Astrocyte of the spinal cord (primary cell): ENCODE data around the gene ARAP3.
A peak's percentile ranks its signal among the peaks of the same experiment; 100 is the strongest.
"Not testable (repeated sequence)": the region's sequence is repeated elsewhere in the genome, so short reads cannot be mapped to it uniquely, and the experiment has no call there.

Experiments
- DNase-seq: peaks from one replicate; pipeline ENCODE4 v3.0.0; 2011; ENCODE audit warnings: low read depth, low spot score
- H3K4me3 ChIP-seq: 2 replicates; pipeline ENCODE4 v1.5.1; 2011; ENCODE audit warnings: low read depth, mild to moderate bottlenecking, low read length, moderate library complexity
- in situ Hi-C: cut with HindIII; loops from 2 replicates; pipeline ENCODE4 v1.10.0; 2017; ENCODE audit warnings: low sequenced_read_pairs
- TF ChIP-seq, protein P1 (sequence below): IDR thresholded peaks from 2 replicates; pipeline ENCODE4 v1.5.1; 2012; ENCODE audit warnings: low read depth, mild to moderate bottlenecking, low read length, inconsistent platforms

Gene ARAP3, protein sequence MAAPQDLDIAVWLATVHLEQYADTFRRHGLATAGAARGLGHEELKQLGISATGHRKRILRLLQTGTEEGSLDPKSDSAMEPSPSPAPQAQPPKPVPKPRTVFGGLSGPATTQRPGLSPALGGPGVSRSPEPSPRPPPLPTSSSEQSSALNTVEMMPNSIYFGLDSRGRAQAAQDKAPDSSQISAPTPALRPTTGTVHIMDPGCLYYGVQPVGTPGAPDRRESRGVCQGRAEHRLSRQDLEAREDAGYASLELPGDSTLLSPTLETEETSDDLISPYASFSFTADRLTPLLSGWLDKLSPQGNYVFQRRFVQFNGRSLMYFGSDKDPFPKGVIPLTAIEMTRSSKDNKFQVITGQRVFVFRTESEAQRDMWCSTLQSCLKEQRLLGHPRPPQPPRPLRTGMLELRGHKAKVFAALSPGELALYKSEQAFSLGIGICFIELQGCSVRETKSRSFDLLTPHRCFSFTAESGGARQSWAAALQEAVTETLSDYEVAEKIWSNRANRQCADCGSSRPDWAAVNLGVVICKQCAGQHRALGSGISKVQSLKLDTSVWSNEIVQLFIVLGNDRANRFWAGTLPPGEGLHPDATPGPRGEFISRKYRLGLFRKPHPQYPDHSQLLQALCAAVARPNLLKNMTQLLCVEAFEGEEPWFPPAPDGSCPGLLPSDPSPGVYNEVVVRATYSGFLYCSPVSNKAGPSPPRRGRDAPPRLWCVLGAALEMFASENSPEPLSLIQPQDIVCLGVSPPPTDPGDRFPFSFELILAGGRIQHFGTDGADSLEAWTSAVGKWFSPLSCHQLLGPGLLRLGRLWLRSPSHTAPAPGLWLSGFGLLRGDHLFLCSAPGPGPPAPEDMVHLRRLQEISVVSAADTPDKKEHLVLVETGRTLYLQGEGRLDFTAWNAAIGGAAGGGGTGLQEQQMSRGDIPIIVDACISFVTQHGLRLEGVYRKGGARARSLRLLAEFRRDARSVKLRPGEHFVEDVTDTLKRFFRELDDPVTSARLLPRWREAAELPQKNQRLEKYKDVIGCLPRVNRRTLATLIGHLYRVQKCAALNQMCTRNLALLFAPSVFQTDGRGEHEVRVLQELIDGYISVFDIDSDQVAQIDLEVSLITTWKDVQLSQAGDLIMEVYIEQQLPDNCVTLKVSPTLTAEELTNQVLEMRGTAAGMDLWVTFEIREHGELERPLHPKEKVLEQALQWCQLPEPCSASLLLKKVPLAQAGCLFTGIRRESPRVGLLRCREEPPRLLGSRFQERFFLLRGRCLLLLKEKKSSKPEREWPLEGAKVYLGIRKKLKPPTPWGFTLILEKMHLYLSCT (N-terminal part only)

DNA sequence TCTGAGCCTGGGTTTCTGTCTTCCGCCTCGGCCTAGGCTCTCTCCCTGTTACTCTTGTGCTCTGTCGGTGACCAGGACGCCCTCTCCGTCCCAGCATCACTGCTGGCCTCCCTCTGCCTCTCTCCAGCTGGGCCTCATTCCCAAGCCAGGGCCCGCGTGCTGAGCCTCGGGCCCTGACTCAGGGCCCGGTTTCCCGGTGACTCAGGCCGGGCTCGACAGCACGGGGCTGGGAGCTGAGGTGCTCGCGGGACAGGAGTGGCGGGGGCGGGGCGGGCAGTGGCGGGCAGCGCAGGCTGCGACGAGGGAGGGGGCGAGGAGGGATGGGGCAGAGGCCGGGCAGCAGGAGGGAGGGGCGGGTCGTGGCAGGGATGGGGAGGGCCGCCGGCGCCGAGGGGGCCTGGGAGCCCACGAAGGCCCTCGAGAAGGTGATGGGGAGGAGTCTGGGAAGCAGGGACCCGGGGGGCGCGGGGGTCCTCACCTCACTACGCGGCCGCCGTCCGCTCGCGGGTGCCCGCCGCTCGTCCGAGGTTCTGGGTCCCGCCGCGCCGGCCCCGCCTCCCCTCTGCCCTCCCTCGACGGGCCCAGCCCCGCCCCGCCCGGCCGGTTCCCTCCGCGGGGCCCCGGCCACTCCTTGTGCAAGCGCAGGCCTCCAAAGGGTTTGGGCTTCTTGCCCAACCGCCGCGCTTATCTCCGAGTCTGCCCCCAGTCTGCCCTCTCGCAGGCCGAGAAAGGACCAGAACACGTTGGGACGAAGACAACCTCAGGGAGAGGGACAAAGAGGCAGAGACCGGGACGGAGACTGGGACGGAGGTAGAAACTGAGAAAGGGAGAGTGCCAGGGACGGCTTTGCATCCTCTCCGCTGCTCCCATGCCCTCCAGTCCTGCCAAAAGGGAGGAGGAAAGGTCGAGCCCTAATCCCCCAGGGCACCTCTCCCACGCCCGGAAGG is at the start of gene ARAP3:
Gene ARAP3 (minus strand): TSS at position 536 of the 947 bp plus-strand sequence. CDS start 1,744 bp downstream, outside the sequence.
- H3K4me3 ChIP-seq, result peak within 1 kb of the TSS; percentile 40
- in situ Hi-C loops, result no loop called here
- peak; percentile 83 for DNase-seq
- TF ChIP-seq, protein P1, sequence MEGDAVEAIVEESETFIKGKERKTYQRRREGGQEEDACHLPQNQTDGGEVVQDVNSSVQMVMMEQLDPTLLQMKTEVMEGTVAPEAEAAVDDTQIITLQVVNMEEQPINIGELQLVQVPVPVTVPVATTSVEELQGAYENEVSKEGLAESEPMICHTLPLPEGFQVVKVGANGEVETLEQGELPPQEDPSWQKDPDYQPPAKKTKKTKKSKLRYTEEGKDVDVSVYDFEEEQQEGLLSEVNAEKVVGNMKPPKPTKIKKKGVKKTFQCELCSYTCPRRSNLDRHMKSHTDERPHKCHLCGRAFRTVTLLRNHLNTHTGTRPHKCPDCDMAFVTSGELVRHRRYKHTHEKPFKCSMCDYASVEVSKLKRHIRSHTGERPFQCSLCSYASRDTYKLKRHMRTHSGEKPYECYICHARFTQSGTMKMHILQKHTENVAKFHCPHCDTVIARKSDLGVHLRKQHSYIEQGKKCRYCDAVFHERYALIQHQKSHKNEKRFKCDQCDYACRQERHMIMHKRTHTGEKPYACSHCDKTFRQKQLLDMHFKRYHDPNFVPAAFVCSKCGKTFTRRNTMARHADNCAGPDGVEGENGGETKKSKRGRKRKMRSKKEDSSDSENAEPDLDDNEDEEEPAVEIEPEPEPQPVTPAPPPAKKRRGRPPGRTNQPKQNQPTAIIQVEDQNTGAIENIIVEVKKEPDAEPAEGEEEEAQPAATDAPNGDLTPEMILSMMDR, result no peak

DNA sequence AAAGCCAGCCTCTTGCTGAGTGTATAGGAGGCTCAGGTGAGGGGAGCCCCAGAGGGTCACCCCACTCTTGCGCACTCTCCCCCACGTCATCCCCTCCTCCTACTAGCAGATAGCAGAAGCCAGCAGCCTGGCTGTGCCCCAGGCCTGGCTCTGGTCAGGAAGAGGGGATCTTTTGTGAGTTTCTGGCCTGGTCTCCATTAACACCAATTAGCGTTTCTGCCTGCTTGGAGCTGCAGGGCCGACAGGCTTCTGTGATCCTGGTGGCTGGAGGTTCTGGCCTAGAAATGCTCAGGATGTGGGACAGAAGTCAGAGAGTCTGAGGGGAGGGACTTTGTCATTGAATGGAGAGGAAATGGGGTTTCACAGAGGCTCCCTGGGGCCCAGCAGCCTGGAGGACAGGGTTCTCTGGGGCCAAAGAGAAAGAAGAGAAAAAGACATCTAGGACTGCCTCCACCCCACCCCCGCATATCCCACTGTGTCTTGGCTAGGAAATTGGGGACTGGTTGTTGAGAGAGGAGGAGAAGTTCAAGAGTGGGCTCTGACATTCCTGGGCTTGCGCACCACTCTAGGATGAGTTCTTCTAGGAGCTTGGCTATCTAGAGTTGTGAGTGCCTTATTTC is 47.5 kb upstream of the ARAP3 start:
- TF ChIP-seq, protein P1, result no peak
- in situ Hi-C loops, result no loop called here
- DNase-seq, result no peak
- H3K4me3 ChIP-seq, result no peak overlapping the region

DNA sequence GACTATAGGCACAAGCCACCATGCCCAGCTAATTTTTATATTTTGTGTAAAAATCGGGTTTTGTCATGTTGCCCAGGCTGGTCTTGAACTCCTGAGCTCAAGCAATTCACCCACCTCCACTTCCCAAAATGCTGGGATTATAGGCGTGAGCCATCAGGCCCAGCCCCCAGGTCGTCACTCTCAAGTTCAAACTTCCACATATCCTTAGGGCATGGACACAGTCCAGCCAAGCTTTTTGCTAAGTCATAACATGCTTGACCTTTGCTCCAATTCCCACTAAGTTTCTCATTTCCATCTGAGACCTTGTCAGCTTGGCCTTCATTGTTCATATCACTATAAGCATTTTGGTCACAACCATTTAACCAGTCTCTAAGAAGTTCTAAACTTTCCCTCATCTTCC is 43.9 kb upstream of the ARAP3 start:
- no peak for DNase-seq
- H3K4me3 ChIP-seq, result no peak overlapping the region
- in situ Hi-C loops, result no loop called here
- TF ChIP-seq, protein P1, result no peak

DNA sequence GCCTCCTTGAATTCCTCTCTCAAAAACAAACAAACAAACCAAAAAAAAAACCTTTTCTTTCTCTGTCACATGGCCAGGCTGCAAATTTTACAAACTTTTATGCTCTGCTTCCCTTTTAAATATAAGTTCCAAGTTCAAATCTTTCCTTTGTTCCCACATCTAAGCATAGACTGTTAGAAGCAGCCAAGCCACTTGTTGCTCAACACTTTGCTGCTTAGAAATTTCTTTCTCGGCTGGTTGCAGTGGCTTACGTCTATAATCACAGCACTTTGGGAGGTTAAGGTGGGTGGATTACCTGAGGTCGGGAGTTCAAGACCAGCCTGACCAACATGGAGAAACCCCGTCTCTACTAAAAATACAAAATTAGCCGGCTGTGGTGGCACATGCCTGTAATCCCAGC is 43.1 kb upstream of the ARAP3 start:
- DNase-seq, H3K4me3 ChIP-seq, in situ Hi-C loops: not testable (repeated sequence)

DNA sequence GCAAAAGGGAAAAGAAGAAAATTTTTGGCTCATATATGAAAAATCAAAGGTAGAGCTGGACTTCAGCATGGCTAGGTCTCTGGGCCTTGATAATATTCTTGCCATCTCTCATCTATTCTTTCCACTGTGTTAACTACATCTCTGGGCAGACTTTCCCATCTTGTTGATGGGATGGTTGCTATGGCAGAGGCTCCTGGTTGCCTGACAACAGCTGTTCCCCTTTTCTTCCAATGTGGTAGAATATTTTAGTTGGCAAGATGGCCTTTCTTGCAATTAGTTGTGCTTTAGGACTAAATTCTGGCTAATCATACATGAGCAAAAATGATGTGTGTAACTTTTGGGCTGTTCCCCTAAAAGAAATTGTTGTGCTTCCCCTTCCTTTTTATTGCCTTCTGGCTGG is 40.2 kb upstream of the ARAP3 start:
- in situ Hi-C loops, result no loop called here
- no peak overlapping the region for H3K4me3 ChIP-seq
- TF ChIP-seq, protein P1, result no peak
- no peak for DNase-seq

DNA sequence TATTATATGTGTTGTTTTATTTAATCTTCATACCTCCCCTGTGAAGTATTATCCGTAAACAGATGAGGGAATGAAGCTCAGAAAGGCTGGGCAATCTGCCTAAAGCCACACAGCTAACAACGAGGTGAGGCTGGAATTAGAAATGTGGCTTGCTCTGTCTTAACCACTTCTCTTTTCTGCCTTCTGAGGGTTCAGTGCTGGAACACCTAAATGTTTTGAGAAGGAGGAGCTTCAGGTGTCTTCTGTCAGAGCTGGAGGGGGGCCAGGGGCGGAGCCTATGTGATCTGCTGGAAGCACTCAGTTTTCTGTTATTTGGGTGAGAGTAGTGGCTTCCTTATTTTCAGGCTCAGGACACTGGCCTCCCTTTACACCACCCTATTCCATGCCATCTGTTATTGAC is 35.0 kb upstream of the ARAP3 start:
- TF ChIP-seq, protein P1, result no peak
- in situ Hi-C loops, result no loop called here
- H3K4me3 ChIP-seq, result no peak overlapping the region
- DNase-seq, result no peak
